Stimulated activated CD4-positive, alpha-beta T cell treated with anti-CD3 and anti-CD28 coated beads, Interleukin-1b, Interleukin-23, amount 100 ng/mL, for 48 hours (primary cell): Measurements from ENCODE around the gene BRD2.

ENCODE experiments used
- DNase-seq: peaks from one replicate; pipeline ENCODE4 v3.0.0-alpha.2; 2020

Gene BRD2

GRCh38 chr6:32950010-32950409 is 18.4 kb upstream of the BRD2 start:
- DNase-seq: no peak

DNA sequence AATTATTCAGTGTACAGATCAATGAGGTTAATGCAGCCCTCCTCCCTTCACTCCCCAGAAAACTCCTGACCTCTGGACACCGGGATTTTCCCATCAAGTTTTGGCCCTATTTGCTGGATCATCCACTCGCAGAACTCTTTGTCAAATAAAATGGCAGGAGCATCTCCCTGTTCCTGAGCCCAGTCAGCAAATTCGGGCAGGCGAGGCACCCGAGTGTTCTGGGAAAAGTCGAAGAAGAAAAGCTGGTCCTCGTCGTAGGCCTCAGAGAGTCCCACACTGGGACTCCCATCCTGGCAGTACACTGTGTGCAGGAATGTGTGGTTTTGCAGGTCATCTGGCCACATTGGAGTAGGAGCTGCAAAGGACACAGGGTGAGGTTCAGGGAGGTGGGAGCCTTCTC is 17.9 kb upstream of the BRD2 start:
- no peak for DNase-seq

DNA sequence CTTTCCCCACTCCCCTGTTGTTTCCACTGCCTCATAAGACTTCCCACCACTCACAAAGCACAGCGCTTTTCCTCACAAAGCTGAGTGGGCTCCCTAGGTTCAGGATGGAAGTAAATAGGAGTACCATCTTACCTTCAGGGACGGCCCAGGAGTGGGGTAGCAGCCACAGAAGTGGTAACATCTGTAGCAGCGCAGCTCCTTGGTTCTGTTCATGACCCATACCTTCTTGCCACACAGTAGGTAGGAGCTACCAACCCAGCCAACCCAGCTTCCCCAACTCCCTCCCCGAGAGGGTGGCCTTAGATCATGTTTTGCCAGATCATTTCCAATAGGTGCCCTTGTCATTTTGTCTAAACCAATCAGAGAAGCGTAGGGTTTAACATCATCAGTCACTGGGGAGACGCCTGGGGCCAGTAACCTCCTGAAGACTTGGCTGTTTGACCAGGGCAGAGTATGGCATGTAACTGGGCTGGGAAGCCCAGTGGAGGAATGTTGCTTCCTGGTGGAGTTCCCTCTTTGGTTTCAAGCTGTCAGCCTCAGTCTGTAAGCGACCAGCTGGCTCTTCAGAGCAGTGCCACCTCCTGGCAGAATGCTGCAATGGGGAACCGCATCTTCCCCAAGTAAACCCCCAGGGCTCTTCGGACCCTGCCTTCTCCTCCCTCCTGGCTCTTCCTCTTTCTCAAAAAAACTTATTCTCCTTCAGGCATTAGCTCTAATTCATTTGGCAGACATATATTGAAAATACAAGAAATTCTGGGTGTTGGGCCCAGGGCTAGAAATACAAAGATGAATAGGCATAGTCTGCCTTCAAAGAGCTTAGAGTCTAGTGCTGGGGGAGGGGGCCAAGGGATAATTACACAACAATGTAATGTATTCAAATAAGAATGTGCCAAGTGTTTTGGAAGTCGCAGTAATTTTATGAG is 15.3 kb upstream of the BRD2 start, which contains the start of gene HLA-DMA:
TSS of gene HLA-DMA (minus strand) at position 281 of the 923 bp plus-strand sequence. CDS start at position 220, 61 bp downstream.
- DNase-seq: peak; percentile 78

GRCh38 chr6:32953775-32954174 is 14.6 kb upstream of the BRD2 start:
- DNase-seq: no peak

DNA sequence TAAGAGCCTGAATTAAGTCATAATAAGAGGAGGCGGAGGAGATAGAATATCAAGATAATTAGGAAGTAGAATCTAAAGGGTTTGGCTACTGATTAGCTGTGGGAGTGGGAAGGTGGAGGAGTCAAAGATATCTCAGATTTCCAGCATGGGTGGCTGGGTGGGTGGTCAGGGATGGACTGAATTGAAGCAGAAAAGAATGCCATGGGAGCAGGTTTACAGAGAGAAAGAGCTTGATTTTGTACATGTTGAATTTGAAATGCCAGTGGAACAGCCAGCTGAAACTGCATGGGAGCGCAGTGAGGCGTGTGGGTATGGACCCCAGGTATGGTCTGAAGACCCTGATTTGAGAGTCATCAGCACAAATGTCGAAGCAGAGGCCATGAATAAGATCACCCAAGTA is 14.1 kb upstream of the BRD2 start:
- DNase-seq: no peak

DNA sequence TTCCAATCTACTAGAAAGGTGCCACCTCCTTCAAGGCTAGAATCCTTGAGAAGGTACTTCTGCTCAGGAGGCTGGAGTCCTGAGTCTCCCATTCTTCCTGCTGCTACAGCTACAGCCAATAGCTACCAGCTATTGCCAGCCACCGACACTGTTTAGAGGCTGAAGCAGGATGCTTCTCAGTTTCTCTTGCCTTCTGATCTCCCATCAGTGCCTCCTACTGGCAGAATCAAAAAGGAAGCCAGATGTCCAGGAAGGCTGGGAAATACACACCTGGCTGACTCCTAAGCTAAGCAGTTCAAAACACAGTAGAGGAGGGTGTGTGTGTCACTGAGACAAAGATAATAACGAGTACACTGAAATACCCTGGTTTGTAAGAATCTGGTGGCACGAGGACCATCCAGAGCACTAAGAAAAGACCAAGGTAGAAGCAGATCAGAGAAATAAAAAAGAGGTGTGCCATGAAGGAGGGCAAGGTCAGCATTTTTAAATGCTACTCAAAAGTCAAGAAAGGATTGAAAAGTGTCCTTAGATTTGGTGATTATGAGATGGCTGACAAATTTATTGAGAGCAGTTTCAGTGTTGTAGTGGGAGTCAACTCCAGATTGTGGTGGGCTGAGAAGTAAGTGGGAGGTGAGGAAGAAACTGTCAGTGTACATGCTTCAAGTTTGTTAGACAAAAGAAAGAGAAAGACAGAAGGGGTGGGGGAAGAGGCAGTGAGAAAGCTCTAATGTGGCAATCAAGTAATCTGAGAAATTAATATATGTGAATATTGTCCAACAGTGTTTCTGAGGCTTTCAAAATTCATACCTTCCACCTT is 13.2 kb upstream of the BRD2 start:
- no peak for DNase-seq

GRCh38 chr6:32956176-32956575 is 12.2 kb upstream of the BRD2 start:
- DNase-seq: no peak

DNA sequence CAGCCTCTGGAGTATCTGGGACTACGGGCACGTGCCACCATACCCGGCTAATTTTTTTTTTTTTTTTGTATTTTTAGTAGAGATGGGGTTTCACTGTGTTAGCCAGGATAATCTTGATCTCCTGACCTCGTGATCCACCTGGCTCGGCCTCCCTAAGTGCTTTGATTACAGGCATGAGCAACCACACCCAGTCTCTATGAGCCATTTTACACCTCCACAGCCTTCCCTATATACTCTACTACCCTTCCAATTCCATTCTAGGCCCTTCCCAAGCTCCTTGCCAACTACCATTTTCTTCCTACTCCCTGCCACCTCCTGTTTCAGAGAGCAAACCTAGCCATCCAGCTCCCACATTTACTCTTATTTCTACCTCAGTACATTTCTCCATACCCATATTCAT is 7.8 kb upstream of the BRD2 start:
- no peak for DNase-seq

DNA sequence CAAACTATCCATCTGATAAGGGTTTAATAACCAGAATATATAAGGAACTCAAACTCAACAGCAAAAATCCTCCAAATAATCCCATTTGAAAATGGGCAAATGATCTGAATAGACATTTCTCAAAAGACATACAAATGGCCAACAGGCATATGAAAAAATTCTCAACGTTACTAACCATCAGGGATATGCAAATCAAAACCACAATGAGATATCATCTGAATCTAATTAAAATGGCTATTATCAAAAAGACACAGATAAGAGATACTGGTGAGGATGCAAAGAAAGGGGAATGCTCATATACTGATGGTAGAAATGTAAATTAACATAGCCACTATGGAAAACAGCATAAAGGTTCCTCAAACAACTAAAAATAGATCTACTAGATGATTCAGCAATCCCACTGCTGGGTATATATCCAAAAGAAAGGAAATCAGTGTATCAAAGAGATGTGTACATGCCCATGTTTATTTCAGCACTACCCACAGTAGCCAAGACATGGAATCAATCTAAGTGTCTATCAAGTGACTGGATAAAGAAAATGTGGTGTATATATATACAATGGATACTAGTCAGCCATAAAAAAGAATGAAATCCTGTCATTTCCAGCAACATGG is 6.1 kb upstream of the BRD2 start:
- no peak for DNase-seq

DNA sequence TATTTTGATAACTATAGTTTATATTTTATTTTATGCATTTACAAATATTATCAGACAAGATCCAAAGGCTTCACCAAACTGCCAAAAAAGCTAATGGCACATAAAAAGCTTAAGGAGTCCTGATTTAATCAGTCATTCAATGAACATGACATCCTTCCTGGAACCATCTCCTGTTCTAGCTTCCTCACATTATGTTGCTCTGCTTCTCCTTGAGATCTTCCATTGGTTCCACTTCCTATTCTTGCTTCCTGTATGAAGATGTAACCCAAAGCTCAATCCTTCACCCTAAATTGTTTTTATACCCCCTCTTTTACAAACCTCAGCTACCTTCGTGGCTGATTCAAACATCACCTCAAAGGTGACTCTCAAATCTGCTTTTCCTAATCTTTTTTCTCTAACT is 4.5 kb upstream of the BRD2 start:
- DNase-seq: no peak

GRCh38 chr6:32964776-32965175 is 3.6 kb upstream of the BRD2 start:
- no peak for DNase-seq

- no peak for DNase-seq
Observed at GRCh38 chr6:32967151-32968091, 973 bp upstream of the BRD2 start.

- DNase-seq: peak; percentile 80
Observed at GRCh38 chr6:32968867-32969684, 682 bp downstream of the BRD2 start.

- DNase-seq: peak; percentile 86
Observed at GRCh38 chr6:32969685-32970412, 1.5 kb downstream of the BRD2 start.

DNA sequence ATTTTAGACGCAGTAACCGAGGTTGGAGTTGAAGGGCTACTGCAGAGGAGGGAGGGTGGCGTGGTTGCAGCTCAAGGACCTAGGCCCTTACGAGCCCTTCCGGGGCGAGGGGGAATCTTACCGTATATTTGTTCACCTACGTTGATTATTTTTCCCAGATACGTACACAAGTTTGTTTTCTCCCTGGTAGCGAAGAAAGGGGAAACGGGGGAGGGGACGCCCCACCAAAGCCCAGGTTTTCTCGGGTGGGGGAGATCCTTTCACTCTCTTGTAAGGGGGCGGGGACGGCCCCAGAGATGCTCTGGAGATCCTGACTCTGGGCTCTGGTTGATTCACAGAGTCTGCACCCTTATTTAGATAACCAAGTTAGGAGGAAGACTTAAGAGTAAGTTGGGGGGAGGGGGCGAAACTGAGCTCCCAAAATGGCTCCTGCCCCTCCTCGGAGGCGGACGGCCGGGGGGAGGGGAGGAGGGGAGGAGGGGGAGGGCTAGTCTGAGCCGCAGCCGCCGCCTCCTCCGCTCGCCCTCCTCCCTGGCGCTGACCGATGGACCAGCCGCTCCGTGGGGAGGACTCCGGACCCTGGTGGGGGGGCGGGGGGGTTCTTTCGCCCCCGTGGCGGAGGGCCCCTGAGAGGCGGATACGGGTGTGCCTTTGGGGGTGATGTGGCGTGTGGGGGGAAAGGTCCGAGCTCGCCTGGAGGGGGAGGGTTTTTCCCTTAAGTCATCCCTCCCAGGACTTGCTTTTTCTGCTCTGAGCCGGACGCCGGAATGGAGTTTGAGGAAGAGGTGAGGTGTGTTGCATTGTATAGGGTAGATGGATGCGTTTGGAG is 2.2 kb downstream of the BRD2 start:
- peak; percentile 90 for DNase-seq

DNA sequence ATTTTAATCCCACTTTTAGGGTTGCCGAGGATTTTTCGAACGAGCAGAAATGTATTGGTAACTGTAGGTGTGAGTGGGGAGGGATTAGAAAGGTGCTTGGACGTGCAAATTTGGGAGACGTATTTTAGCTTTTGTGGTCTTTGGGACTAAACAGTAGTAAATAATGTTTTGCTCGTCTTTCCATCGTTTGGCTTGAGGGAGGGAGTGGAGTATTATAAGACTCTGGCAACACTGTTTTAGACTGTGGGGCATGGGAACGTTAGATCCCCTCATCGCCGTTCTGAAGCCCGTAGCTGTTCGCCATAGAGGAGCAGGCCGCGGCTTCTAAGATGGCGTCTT is 2.8 kb downstream of the BRD2 start:
- DNase-seq: no peak

- DNase-seq: peak; percentile 100
Observed at GRCh38 chr6:32971581-32972352, 3.4 kb downstream of the BRD2 start.

- DNase-seq: no peak
Observed at GRCh38 chr6:32972353-32973143, 4.2 kb downstream of the BRD2 start.
